SK-N-SH (cell line): ENCODE measurements around the gene IL17B. TPM values are rescaled to one million over a fixed set of nuclear protein-coding genes. Genes with fewer than 3 reads are reported as not detected.

ENCODE experiments used
- CTCF ChIA-PET: fragments of 300-600, 350-600 bp; formaldehyde crosslinking; extraction: SDS; loops from one replicate; lab custom pipeline; 2021; lab: Yijun Ruan, JAX
- POLR2A ChIA-PET: fragments of 350-600 bp; sonication (Branson Sonifier 250); formaldehyde crosslinking; extraction: SDS; loops from one replicate; lab custom pipeline; 2020; ENCODE audit warnings: antibody characterized with exemption, inconsistent platforms; lab: Yijun Ruan, JAX
- DNase-seq: peaks from one replicate; pipeline ENCODE4 v3.0.0; 2012
- H2AFZ ChIP-seq: fragments of 200-600 bp; sonication (generic); 2 replicates; pipeline ENCODE4 v1.8.1; 2016; ENCODE audit warnings: antibody characterized with exemption, mild to moderate bottlenecking, low read depth
- H3F3A ChIP-seq: fragments of 200-600 bp; sonication (generic); replicated peaks from 2 replicates; pipeline ENCODE3; 2016; ENCODE audit warnings: antibody characterized with exemption, mild to moderate bottlenecking; ENCODE audit not compliant: insufficient read depth
- H3K27ac ChIP-seq, 2 experiments: fragments of 200-500 bp in 1 of 2; fragments of 200-600 bp in 1 of 2; sonication (Bioruptor generic) in 1 of 2; sonication (generic), shearing (Covaris generic) in 1 of 2; 2 replicates each; pipeline versions ENCODE4 v1.5.1 to v1.6.1; 2014 to 2016; ENCODE audit warnings: low read depth in 2 of 2, inconsistent platforms in 1 of 2, low read length in 1 of 2, mild to moderate bottlenecking in 1 of 2, mixed read lengths in 1 of 2
- H3K27me3 ChIP-seq: fragments of 200-600 bp; sonication (generic), shearing (Covaris generic); 2 replicates; pipeline ENCODE4 v1.6.1; 2016; ENCODE audit warnings: mixed run types; ENCODE audit not compliant: insufficient read depth
- H3K36me3 ChIP-seq, 2 experiments: fragments of 200-500 bp in 1 of 2; fragments of 200-600 bp in 1 of 2; sonication (Bioruptor generic) in 1 of 2; sonication (generic) in 1 of 2; replicated peaks in 1 of 2; 2 replicates each; pipeline versions ENCODE3 to v1.5.1; 2014 to 2016; ENCODE audit warnings: low read length in 1 of 2, mild to moderate bottlenecking in 1 of 2; ENCODE audit not compliant: insufficient read depth in 2 of 2, control insufficient read depth in 1 of 2
- H3K4me1 ChIP-seq, 2 experiments: fragments of 200-500 bp in 1 of 2; fragments of 200-600 bp in 1 of 2; sonication (Bioruptor generic) in 1 of 2; sonication (generic), shearing (Covaris generic) in 1 of 2; 2 replicates each; pipeline versions ENCODE4 v1.5.1 to v1.6.1; 2014 to 2016; ENCODE audit warnings: low read depth in 1 of 2, low read length in 1 of 2, mixed run types in 1 of 2; ENCODE audit not compliant: insufficient read depth in 2 of 2, control insufficient read depth in 1 of 2
- H3K4me2 ChIP-seq: fragments of 200-600 bp; sonication (generic), shearing (Covaris generic); 2 replicates; pipeline ENCODE4 v1.6.1; 2017; ENCODE audit warnings: mixed run types
- H3K4me3 ChIP-seq, 2 experiments: fragments of 200-500 bp in 1 of 2; fragments of 200-600 bp in 1 of 2; sonication (Bioruptor generic) in 1 of 2; sonication (generic), shearing (Covaris generic) in 1 of 2; 2 replicates each; pipeline versions ENCODE4 v1.5.1 to v1.8.1; 2014 to 2016; ENCODE audit warnings: low read depth in 2 of 2, inconsistent platforms in 1 of 2, low read length in 1 of 2, mild to moderate bottlenecking in 1 of 2, mixed read lengths in 1 of 2, moderate library complexity in 1 of 2
- H3K79me2 ChIP-seq: fragments of 200-600 bp; sonication (generic); 2 replicates; pipeline ENCODE4 v1.8.1; 2017; ENCODE audit warnings: mild to moderate bottlenecking; ENCODE audit not compliant: insufficient read depth
- H3K9ac ChIP-seq: fragments of 200-600 bp; sonication (generic); 2 replicates; pipeline ENCODE4 v1.6.1; 2017; ENCODE audit warnings: mixed run types
- H3K9me2 ChIP-seq: fragments of 200-600 bp; sonication (generic); 2 replicates; pipeline ENCODE4 v1.6.1; 2017; ENCODE audit warnings: mixed run types
- H3K9me3 ChIP-seq: fragments of 200-600 bp; sonication (generic); 2 replicates; pipeline ENCODE4 v1.6.1; 2017; ENCODE audit warnings: mixed run types, mild to moderate bottlenecking, moderate library complexity
- H4K20me1 ChIP-seq: fragments of 200-600 bp; sonication (generic); 2 replicates; pipeline ENCODE4 v1.6.1; 2017; ENCODE audit warnings: mild to moderate bottlenecking, mixed run types; ENCODE audit not compliant: insufficient read depth
- CHD2 ChIP-seq: fragments of 150-350 bp; IDR thresholded peaks from 2 replicates; pipeline ENCODE4 v1.6.1; 2018; ENCODE audit warnings: low read length; ENCODE audit not compliant: partially characterized antibody
- ELF1 ChIP-seq: IDR thresholded peaks from 2 replicates; pipeline ENCODE4 v1.4.0; 2012
- FOSL2 ChIP-seq: IDR thresholded peaks from 2 replicates; pipeline ENCODE4 v1.4.0; 2012; ENCODE audit warnings: low read depth, mild to moderate bottlenecking, moderate library complexity, borderline replicate concordance
- GABPA ChIP-seq: IDR thresholded peaks from 2 replicates; pipeline ENCODE4 v1.4.0; 2012; ENCODE audit warnings: low read depth, mild to moderate bottlenecking
- GATA2 ChIP-seq: sonication (generic); formaldehyde crosslinking; IDR thresholded peaks from 2 replicates; pipeline ENCODE4 v1.5.0; 2020; ENCODE audit warnings: mild to moderate bottlenecking, missing genetic modification reagents
- IRF3 ChIP-seq: fragments of 150-350 bp; IDR thresholded peaks from 2 replicates; pipeline ENCODE4 v1.6.1; 2016; ENCODE audit warnings: mild to moderate bottlenecking, low read depth, low read length
- MAX ChIP-seq: IDR thresholded peaks from 2 replicates; pipeline ENCODE4 v1.4.0; 2012; ENCODE audit warnings: low read depth
- MEF2A ChIP-seq: IDR thresholded peaks from 2 replicates; pipeline ENCODE4 v1.4.0; 2012; ENCODE audit warnings: low read depth, borderline replicate concordance
- NFIC ChIP-seq: IDR thresholded peaks from 2 replicates; pipeline ENCODE4 v1.4.0; 2012; ENCODE audit warnings: borderline replicate concordance
- NRF1 ChIP-seq: IDR thresholded peaks from 2 replicates; pipeline ENCODE4 v1.6.1; 2012; ENCODE audit warnings: low read depth, mild to moderate bottlenecking, low read length
- POLR2AphosphoS5 ChIP-seq: IDR thresholded peaks from 2 replicates; pipeline ENCODE4 v1.6.1; 2012; ENCODE audit warnings: low read depth, low read length
- RAD21 ChIP-seq: IDR thresholded peaks from 2 replicates; pipeline ENCODE4 v1.6.1; 2012; ENCODE audit warnings: mild to moderate bottlenecking, low read length
- RCOR1 ChIP-seq: fragments of 150-350 bp; IDR thresholded peaks from 2 replicates; pipeline ENCODE4 v1.6.1; 2017; ENCODE audit warnings: antibody characterized with exemption, low read length
- RXRA ChIP-seq: IDR thresholded peaks from 2 replicates; pipeline ENCODE4 v1.4.0; 2012; ENCODE audit warnings: low read depth, mild to moderate bottlenecking, borderline replicate concordance
- SIN3A ChIP-seq: IDR thresholded peaks from 2 replicates; pipeline ENCODE4 v1.6.1; 2012; ENCODE audit warnings: low read depth, mild to moderate bottlenecking, low read length, moderate library complexity, borderline replicate concordance
- SMC3 ChIP-seq: IDR thresholded peaks from 2 replicates; pipeline ENCODE4 v1.6.1; 2012; ENCODE audit warnings: low read depth, low read length, improper control_type of control experiment
- TAF1 ChIP-seq: IDR thresholded peaks from 2 replicates; pipeline ENCODE4 v1.6.1; 2012; ENCODE audit warnings: low read depth, mild to moderate bottlenecking, low read length, moderate library complexity, borderline replicate concordance
- ZBTB33 ChIP-seq: IDR thresholded peaks from 2 replicates; pipeline ENCODE4 v1.4.0; 2012; ENCODE audit warnings: low read depth, borderline replicate concordance
- WGBS: methylation state at CpG from one replicate; pipeline ENCODE4 v1.1.6; 2017; ENCODE audit warnings: low lambda C conversion rate; 5-methylcytosine and 5-hydroxymethylcytosine counted together
- polyA plus RNA-seq, 3 experiments: library from polyadenylated mRNA; depleted of rRNA; stranded (reverse); fragments of >200 nt; gene quantifications; 2 replicates each; pipeline ENCODE4 v1.2.3, GENCODE V29; 2012
- TF ChIP-seq, protein P1 (sequence below): IDR thresholded peaks from 2 replicates; pipeline ENCODE4 v1.6.1; 2012; ENCODE audit warnings: mild to moderate bottlenecking, low read depth, low read length, moderate library complexity
- TF ChIP-seq, protein P2 (sequence below): IDR thresholded peaks from 2 replicates; pipeline ENCODE4 v1.4.0; 2012; ENCODE audit warnings: low read depth, borderline replicate concordance

The IL17B gene
- polyA plus RNA-seq, 1 of the 3 experiments (the other 2 are of a cell fraction), result 0.16 TPM

DNA sequence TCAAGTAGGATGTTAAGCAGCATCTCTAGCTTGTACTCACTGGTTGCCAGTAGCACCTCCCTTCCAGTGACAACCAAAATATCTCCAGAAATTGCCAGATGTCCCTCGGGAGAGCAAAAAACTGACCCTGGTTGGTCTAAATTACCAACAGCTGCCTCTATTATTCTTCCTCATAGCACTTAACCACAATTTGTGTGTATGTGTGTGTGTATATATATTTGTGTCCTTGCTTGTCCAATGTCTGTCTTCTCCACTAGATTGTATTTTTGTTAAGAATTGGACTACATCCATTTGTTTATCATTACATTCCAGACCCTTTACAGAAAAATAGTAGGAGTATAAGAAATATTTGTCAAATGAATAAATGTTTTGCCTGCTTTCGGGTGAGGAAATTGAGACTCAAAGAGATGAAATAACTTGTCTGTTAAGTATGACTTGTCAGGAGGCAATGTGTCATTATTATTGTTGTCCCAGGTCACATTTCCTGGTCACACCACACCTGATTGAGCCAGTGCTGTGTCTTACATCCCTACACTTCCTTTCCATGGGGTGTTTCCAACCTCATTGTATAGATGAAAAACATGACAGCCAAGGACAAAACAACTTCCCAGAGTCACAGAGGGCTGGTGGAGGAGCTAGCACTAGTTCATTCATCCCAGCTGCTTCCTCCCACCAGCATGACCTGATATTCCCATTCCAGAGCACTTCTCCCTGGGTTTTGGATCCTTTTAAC, 45.2 kb downstream of the IL17B start:
- no peak for DNase-seq

GRCh38 chr5:149328177-149328576, 50.9 kb downstream of the IL17B start:
- no peaks in the 10 kb centered on the region for H3K9me2 ChIP-seq
- H3K27me3 ChIP-seq, result no peaks in the 10 kb centered on the region
- no peak overlapping the region for H2AFZ ChIP-seq
- H3K4me1 ChIP-seq, result peaks cover 3 to 9% of the 10 kb centered on the region in 2 experiments; a peak in 2 of 4 replicates
- no peak overlapping the region for H3K4me3 ChIP-seq
- no peak for DNase-seq
- H3K27ac ChIP-seq, result no peak overlapping the region
- CTCF ChIA-PET, result interaction anchor here (0.5 to 2.0 kb wide), 2 partner anchors 11 to 596 kb away, joined by 3 to 10 read pairs; no protein-coding TSS in a partner anchor
- POLR2A ChIA-PET, result no interaction called here
- WGBS, result 88% methylated on average over 5 of the region's 5 CpGs
- H3F3A ChIP-seq, result peaks cover 9% of the 10 kb centered on the region
- H3K9me3 ChIP-seq, result no peaks in the 10 kb centered on the region
- no peaks in the 10 kb centered on the region for H4K20me1 ChIP-seq
- no peaks in the 10 kb centered on the region for H3K36me3 ChIP-seq
- H3K9ac ChIP-seq, result no peak overlapping the region
- no peaks in the 10 kb centered on the region for H3K79me2 ChIP-seq
- no peak overlapping the region for H3K4me2 ChIP-seq
- no peak for TF ChIP-seq ZBTB33
- TF ChIP-seq SIN3A, result no peak
- no peak for TF ChIP-seq NFIC
- TF ChIP-seq RCOR1, result no peak
- no peak for TF ChIP-seq RAD21
- no peak for TF ChIP-seq CHD2
- no peak for TF ChIP-seq GATA2 (CRISPR knock-in tag)
- no peak for TF ChIP-seq RXRA
- TF ChIP-seq ELF1, result no peak
- TF ChIP-seq SMC3, result no peak
- TF ChIP-seq, protein P1, sequence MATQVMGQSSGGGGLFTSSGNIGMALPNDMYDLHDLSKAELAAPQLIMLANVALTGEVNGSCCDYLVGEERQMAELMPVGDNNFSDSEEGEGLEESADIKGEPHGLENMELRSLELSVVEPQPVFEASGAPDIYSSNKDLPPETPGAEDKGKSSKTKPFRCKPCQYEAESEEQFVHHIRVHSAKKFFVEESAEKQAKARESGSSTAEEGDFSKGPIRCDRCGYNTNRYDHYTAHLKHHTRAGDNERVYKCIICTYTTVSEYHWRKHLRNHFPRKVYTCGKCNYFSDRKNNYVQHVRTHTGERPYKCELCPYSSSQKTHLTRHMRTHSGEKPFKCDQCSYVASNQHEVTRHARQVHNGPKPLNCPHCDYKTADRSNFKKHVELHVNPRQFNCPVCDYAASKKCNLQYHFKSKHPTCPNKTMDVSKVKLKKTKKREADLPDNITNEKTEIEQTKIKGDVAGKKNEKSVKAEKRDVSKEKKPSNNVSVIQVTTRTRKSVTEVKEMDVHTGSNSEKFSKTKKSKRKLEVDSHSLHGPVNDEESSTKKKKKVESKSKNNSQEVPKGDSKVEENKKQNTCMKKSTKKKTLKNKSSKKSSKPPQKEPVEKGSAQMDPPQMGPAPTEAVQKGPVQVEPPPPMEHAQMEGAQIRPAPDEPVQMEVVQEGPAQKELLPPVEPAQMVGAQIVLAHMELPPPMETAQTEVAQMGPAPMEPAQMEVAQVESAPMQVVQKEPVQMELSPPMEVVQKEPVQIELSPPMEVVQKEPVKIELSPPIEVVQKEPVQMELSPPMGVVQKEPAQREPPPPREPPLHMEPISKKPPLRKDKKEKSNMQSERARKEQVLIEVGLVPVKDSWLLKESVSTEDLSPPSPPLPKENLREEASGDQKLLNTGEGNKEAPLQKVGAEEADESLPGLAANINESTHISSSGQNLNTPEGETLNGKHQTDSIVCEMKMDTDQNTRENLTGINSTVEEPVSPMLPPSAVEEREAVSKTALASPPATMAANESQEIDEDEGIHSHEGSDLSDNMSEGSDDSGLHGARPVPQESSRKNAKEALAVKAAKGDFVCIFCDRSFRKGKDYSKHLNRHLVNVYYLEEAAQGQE, result no peak

More for the DNA sequence above, 45.2 kb downstream of the IL17B start:
- ChIA-PET CTCF (interaction anchor here (0.8 kb wide), 1 partner anchor 34 kb away, joined by 3 read pairs; no protein-coding TSS in a partner anchor), POLR2A (no interaction called here)
- H3K4me3 ChIP-seq, result no peak overlapping the region
- H3K4me2 ChIP-seq, result no peak overlapping the region
- no peak overlapping the region for H3K27ac ChIP-seq
- no peak overlapping the region for H2AFZ ChIP-seq
- H3K4me1 ChIP-seq, result no peaks in the 10 kb centered on the region
- H3K9ac ChIP-seq, result no peak overlapping the region
- H3F3A ChIP-seq, result no peaks in the 10 kb centered on the region
- no peaks in the 10 kb centered on the region for H3K9me2 ChIP-seq
- 59% methylated on average over 2 of the region's 2 CpGs for WGBS
- H3K36me3 ChIP-seq, result no peaks in the 10 kb centered on the region
- H4K20me1 ChIP-seq, result no peaks in the 10 kb centered on the region
- no peaks in the 10 kb centered on the region for H3K79me2 ChIP-seq
- no peaks in the 10 kb centered on the region for H3K27me3 ChIP-seq
- TF ChIP-seq IRF3, result no peak
- TF ChIP-seq NFIC, result no peak
- no peak for TF ChIP-seq RAD21
- no peak for TF ChIP-seq MAX
- TF ChIP-seq MEF2A, result no peak
- no peak for TF ChIP-seq TAF1
- TF ChIP-seq, protein P2, sequence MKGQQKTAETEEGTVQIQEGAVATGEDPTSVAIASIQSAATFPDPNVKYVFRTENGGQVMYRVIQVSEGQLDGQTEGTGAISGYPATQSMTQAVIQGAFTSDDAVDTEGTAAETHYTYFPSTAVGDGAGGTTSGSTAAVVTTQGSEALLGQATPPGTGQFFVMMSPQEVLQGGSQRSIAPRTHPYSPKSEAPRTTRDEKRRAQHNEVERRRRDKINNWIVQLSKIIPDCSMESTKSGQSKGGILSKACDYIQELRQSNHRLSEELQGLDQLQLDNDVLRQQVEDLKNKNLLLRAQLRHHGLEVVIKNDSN, result no peak
- TF ChIP-seq FOSL2, result no peak
- TF ChIP-seq RCOR1, result no peak
- TF ChIP-seq POLR2AphosphoS5, result no peak
- TF ChIP-seq NRF1, result no peak
- no peak for TF ChIP-seq GABPA
- TF ChIP-seq, all 33 proteins: peak for 0
- H3K9me3 ChIP-seq, result no peaks in the 10 kb centered on the region
